Brain microvascular endothelial cell (primary cell): ENCODE data around the gene CARD10.
"Not testable (repeated sequence)": the region's sequence is repeated elsewhere in the genome, so short reads cannot be mapped to it uniquely, and the experiment has no call there.

Experiments used
- DNase-seq: peaks from one replicate; pipeline ENCODE4 v3.0.0-alpha.2; 2020
- H3K27ac ChIP-seq: fragments of 250-450 bp; sonication (Bioruptor Pico); 2 replicates; pipeline ENCODE4 v1.5.1; 2020; ENCODE audit warnings: mild to moderate bottlenecking, moderate library complexity
- H3K27me3 ChIP-seq: fragments of 250-450 bp; sonication (Bioruptor Pico); replicated peaks from 2 replicates; pipeline ENCODE4 v1.5.1; 2020; ENCODE audit warnings: mild to moderate bottlenecking
- H3K36me3 ChIP-seq: fragments of 250-450 bp; sonication (Bioruptor Pico); replicated peaks from 2 replicates; pipeline ENCODE4 v1.5.1; 2020; ENCODE audit warnings: mild to moderate bottlenecking
- H3K4me3 ChIP-seq: 2 replicates; pipeline ENCODE4 v1.5.1; 2011; ENCODE audit warnings: low read depth, mild to moderate bottlenecking, control low read depth, low read length, moderate library complexity
- CTCF ChIP-seq: IDR thresholded peaks from 2 replicates; pipeline ENCODE4 v1.5.1; 2011; ENCODE audit warnings: low read depth, mild to moderate bottlenecking, moderate library complexity, low read length, control low read depth, inconsistent platforms; ENCODE audit errors: missing control alignments
- in situ Hi-C: cut with HindIII; loops from 2 replicates; pipeline ENCODE4 v1.10.0; 2017; ENCODE audit warnings: low sequenced_read_pairs, low pct_ligation_motif_present

The CARD10 gene

DNA sequence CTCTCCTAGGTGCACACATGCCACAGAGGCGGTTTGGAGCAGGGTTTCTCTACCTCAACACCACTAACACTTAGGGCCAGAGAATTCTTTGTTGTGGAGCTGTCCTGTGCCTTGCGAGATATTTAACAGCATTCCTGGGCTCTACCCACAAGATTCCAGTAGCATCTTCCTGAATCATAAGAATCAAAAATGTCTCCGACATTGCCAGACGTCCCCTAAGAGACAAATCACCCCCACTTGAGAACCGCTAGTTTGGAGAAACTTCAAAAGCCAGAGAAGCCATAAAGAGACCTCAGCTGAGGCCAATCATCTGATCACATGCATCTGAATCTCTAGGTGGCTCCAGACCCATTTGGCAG lies 49.1 kb downstream of the CARD10 start:
- Histone ChIP-seq H3K36me3 (no peaks in the 10 kb centered on the region), H3K27me3 (peaks cover 14% of the 10 kb centered on the region), H3K27ac (no peak overlapping the region), H3K4me3 (no peak overlapping the region)
- DNase-seq, result no peak
- TF ChIP-seq CTCF, result no peak
- in situ Hi-C loops, result no loop called here

GRCh38 chr22:37469416-37470086 lies 49.7 kb downstream of the CARD10 start:
- in situ Hi-C loops, result no loop called here
- Histone ChIP-seq H3K36me3 (no peaks in the 10 kb centered on the region), H3K27ac (no peak overlapping the region), H3K4me3 (no peak overlapping the region), H3K27me3 (peaks cover 14% of the 10 kb centered on the region)
- DNase-seq, result no peak
- TF ChIP-seq CTCF, result no peak

- H3K27ac ChIP-seq, H3K4me3 ChIP-seq, DNase-seq, H3K36me3 ChIP-seq, in situ Hi-C loops: not testable (repeated sequence)
- peaks cover 14% of the 10 kb centered on the region for H3K27me3 ChIP-seq
These were observed 51.0 kb downstream of the CARD10 start for GRCh38 chr22:37468201-37468695.

- Histone ChIP-seq H3K27ac (no peak overlapping the region), H3K4me3 (no peak overlapping the region), H3K36me3 (no peaks in the 10 kb centered on the region), H3K27me3 (peaks cover 14% of the 10 kb centered on the region)
- no peak for TF ChIP-seq CTCF
- no peak for DNase-seq
- in situ Hi-C loops, result no loop called here
These were observed 51.7 kb downstream of the CARD10 start for GRCh38 chr22:37467391-37467955.

- DNase-seq, result no peak
- TF ChIP-seq CTCF, result no peak
- no peak overlapping the region for H3K4me3 ChIP-seq
- H3K36me3 ChIP-seq, result no peaks in the 10 kb centered on the region
- H3K27ac ChIP-seq, result no peak overlapping the region
- in situ Hi-C loops, result no loop called here
- H3K27me3 ChIP-seq, result peaks cover 14% of the 10 kb centered on the region
These were observed 55.0 kb downstream of the CARD10 start for GRCh38 chr22:37464181-37464580.

- Histone ChIP-seq H3K4me3 (no peak overlapping the region), H3K36me3 (no peaks in the 10 kb centered on the region), H3K27me3 (peaks cover 10% of the 10 kb centered on the region), H3K27ac (no peak overlapping the region)
- no peak for DNase-seq
- in situ Hi-C loops, result no loop called here
- no peak for TF ChIP-seq CTCF
These were observed 56.2 kb downstream of the CARD10 start for GRCh38 chr22:37462983-37463382.
